Smooth muscle cell (in vitro differentiated cells): ENCODE data around the gene MIDN. TPM values are rescaled to one million over a fixed set of nuclear protein-coding genes. Genes with fewer than 3 reads are reported as not detected.

Source experiments
- DNase-seq: peaks from one replicate; lab custom pipeline; 2025; ENCODE audit not compliant: unreplicated experiment; lab: John Stamatoyannopoulos, UW
- H2AFZ ChIP-seq: fragments of 200-600 bp; sonication (generic); 2 replicates; pipeline ENCODE4 v1.6.0; 2016; ENCODE audit warnings: antibody characterized with exemption, low read depth, mild to moderate bottlenecking
- H3F3A ChIP-seq: fragments of 200-600 bp; sonication (generic); 2 replicates; pipeline ENCODE4 v1.6.0; 2017; ENCODE audit warnings: antibody characterized with exemption, low read depth
- H3K27ac ChIP-seq: fragments of 200-600 bp; sonication (generic); 2 replicates; pipeline ENCODE4 v1.5.1; 2016; ENCODE audit warnings: low read depth, mild to moderate bottlenecking
- H3K27me3 ChIP-seq: fragments of 200-600 bp; sonication (generic); 2 replicates; pipeline ENCODE4 v1.6.1; 2016; ENCODE audit warnings: low read depth, mild to moderate bottlenecking
- H3K36me3 ChIP-seq: fragments of 200-600 bp; sonication (generic); 2 replicates; pipeline ENCODE4 v1.5.1; 2016; ENCODE audit warnings: low read depth
- H3K4me1 ChIP-seq: fragments of 200-600 bp; sonication (generic); 2 replicates; pipeline ENCODE4 v1.5.1; 2016; ENCODE audit warnings: low read depth
- H3K4me2 ChIP-seq: fragments of 200-600 bp; sonication (generic); 2 replicates; pipeline ENCODE4 v1.6.0; 2016; ENCODE audit warnings: mild to moderate bottlenecking
- H3K4me3 ChIP-seq: fragments of 200-600 bp; sonication (generic); 2 replicates; pipeline ENCODE4 v1.5.1; 2016; ENCODE audit warnings: mild to moderate bottlenecking
- H3K79me2 ChIP-seq: fragments of 200-600 bp; sonication (generic); 2 replicates; pipeline ENCODE4 v1.6.0; 2016; ENCODE audit warnings: low read depth, mild to moderate bottlenecking
- H3K9ac ChIP-seq: fragments of 200-600 bp; sonication (generic); 2 replicates; pipeline ENCODE4 v1.6.0; 2016; ENCODE audit warnings: low read depth
- H3K9me3 ChIP-seq: fragments of 200-600 bp; sonication (generic); replicated peaks from 2 replicates; pipeline ENCODE4 v1.5.1; 2016; ENCODE audit warnings: low read depth
- H4K20me1 ChIP-seq: fragments of 200-600 bp; sonication (generic); 2 replicates; pipeline ENCODE4 v1.6.0; 2016; ENCODE audit warnings: low read depth
- CTCF ChIP-seq: fragments of 200-600 bp; sonication (generic); IDR thresholded peaks from 2 replicates; pipeline ENCODE4 v1.5.1; 2017; ENCODE audit warnings: borderline replicate concordance, mild to moderate bottlenecking, antibody characterized with exemption; ENCODE audit not compliant: insufficient read depth, poor library complexity, severe bottlenecking
- WGBS: methylation state at CpG from one replicate; pipeline ENCODE4 v1.1.7; 2016; ENCODE audit warnings: low lambda C conversion rate; 5-methylcytosine and 5-hydroxymethylcytosine counted together
- polyA plus RNA-seq: library from polyadenylated mRNA; unstranded; fragments of >200 nt; fragmentation: Nextera tagmentation; extraction: Ambion mirVana; gene quantifications from 2 replicates; pipeline ENCODE4 v1.2.1, GENCODE V29; 2016
- total RNA-seq: library from RNA; depleted of rRNA; stranded (reverse); fragments of >200 nt; gene quantifications from 2 replicates; pipeline ENCODE4 v1.2.3, GENCODE V29; 2014

Gene MIDN
- total and polyA plus RNA-seq, 2 experiments from 2014 or later, result 58.5 to 65.3 TPM

- Histone ChIP-seq H3K36me3 (no peaks in the 10 kb centered on the region), H3K79me2 (peaks cover 11% of the 10 kb centered on the region), H2AFZ (no peak overlapping the region), H3K9ac (peak overlapping the region; percentile 96), H3K4me1 (peaks cover 41% of the 10 kb centered on the region), H4K20me1 (peaks cover 30% of the 10 kb centered on the region), H3K27me3 (no peaks in the 10 kb centered on the region), H3K4me2 (peak overlapping the region; percentile 95), H3F3A (peaks cover 50% of the 10 kb centered on the region), H3K4me3 (peak overlapping the region; percentile 64), H3K9me3 (no peaks in the 10 kb centered on the region), H3K27ac (peak overlapping the region; percentile 97)
- 29% methylated on average over 19 of the region's 28 CpGs for WGBS
- TF ChIP-seq CTCF, result no peak
- DNase-seq, result no peak
Measured at GRCh38 chr19:1261798-1262622, 13.6 kb downstream of the MIDN start.

- H3K27me3 ChIP-seq, result no peaks in the 10 kb centered on the region
- peak overlapping the region; percentile 64 for H3K4me3 ChIP-seq
- no peaks in the 10 kb centered on the region for H3K9me3 ChIP-seq
- TF ChIP-seq CTCF, result no peak
- DNase-seq, result peak; percentile 34
- H3K27ac ChIP-seq, result peak overlapping the region; percentile 97
- peaks cover 45% of the 10 kb centered on the region for H3F3A ChIP-seq
- peak overlapping the region; percentile 96 for H3K9ac ChIP-seq
- H3K4me1 ChIP-seq, result peaks cover 47% of the 10 kb centered on the region
- no peaks in the 10 kb centered on the region for H3K36me3 ChIP-seq
- H2AFZ ChIP-seq, result no peak overlapping the region
- WGBS, result 39% methylated on average over 16 of the region's 21 CpGs
- peaks cover 4% of the 10 kb centered on the region for H3K79me2 ChIP-seq
- peak overlapping the region; percentile 95 for H3K4me2 ChIP-seq
- H4K20me1 ChIP-seq, result peaks cover 28% of the 10 kb centered on the region
Measured at GRCh38 chr19:1262623-1263123, 14.3 kb downstream of the MIDN start.

- no peak for TF ChIP-seq CTCF
- no peaks in the 10 kb centered on the region for H3K36me3 ChIP-seq
- H3K4me3 ChIP-seq, result no peak overlapping the region
- no peaks in the 10 kb centered on the region for H3K79me2 ChIP-seq
- peak overlapping the region; percentile 95 for H3K4me2 ChIP-seq
- peak overlapping the region; percentile 97 for H3K27ac ChIP-seq
- H2AFZ ChIP-seq, result no peak overlapping the region
- 50% methylated on average over 5 of the region's 5 CpGs for WGBS
- no peak overlapping the region for H3K9ac ChIP-seq
- H3F3A ChIP-seq, result peaks cover 44% of the 10 kb centered on the region
- H4K20me1 ChIP-seq, result peaks cover 23% of the 10 kb centered on the region
- DNase-seq, result no peak
- no peaks in the 10 kb centered on the region for H3K9me3 ChIP-seq
- H3K4me1 ChIP-seq, result peaks cover 47% of the 10 kb centered on the region
- H3K27me3 ChIP-seq, result no peaks in the 10 kb centered on the region
Measured at GRCh38 chr19:1263188-1263587, 14.8 kb downstream of the MIDN start.
